GM18867 (cell line): ENCODE data around the gene TGFBR3.
"Not testable (repeated sequence)": the region's sequence is repeated elsewhere in the genome, so short reads cannot be mapped to it uniquely, and the experiment has no call there.

Experiments used
- ATAC-seq: cut with Tn5 transposase; IDR thresholded peaks from one replicate; pipeline ENCODE4 v1.9.1; 2021; ENCODE audit warnings: mild to moderate bottlenecking, moderate library complexity; ENCODE audit not compliant: unreplicated experiment

Gene TGFBR3

GRCh38 chr1:91697861-91698260 is 188.1 kb downstream of the TGFBR3 start:
- no peak for ATAC-seq

- ATAC-seq = peak; percentile 97
Measured at GRCh38 chr1:91697416-91697815, 188.5 kb downstream of the TGFBR3 start.

DNA sequence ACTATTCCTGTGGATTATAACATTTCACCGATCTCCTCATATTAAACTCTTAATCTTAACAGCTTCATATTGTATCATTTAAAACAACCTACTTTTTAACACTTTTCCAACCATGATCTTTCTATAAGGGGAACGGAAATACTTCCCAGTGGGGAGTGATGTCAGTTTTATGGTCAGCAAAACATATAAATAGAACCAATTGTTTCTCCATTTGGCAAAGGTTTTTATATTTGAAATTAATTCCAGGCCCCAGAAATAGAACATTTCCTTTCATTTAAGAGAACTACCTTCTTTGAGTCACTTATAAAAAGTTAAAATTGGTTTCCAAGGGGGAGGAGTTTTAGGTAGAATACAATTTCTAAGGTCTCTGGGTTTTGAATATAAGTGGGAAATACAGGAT is 189.6 kb downstream of the TGFBR3 start:
- no peak for ATAC-seq

DNA sequence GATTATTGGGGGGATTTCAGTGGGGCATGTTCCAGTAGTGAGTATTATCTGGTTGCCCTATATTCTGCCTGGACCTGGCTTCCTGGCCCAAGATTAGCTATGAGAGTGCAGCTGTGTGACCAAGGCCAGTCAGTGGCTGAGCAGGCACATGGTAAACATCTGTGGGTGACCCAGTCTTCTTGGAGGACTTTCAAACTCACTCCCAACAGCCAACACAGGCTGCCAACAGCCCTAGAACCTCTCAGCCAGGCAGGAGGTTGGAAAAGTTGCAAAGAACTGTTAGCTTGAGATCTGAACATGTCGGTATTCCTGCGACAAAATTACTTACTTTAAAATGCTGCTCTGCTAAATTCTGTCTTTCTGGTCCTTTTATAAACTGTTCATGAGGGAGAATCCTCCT is 192.4 kb downstream of the TGFBR3 start:
- no peak for ATAC-seq

- ATAC-seq = no peak
Measured at GRCh38 chr1:91691525-91691924, 194.4 kb downstream of the TGFBR3 start.

GRCh38 chr1:91689641-91690481 is 196.1 kb downstream of the TGFBR3 start:
- no peak for ATAC-seq

DNA sequence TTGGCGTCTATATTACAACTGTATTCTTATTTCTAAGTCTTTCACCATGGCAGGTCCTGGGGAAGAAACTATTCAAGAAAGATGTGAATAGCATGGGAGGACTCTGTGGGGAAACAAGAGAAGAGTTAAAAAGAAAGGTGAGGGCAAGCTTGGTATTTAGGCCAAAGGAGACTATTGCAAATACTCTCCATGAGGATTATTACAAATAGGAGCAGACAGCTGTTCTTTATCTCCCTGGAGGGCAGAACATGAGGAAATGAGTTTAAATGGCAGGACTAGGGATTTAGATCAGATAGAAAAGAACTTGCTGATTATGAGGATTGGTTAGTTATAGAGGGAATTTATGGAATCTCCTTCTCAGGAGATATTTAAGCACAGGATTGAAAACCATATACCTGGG is 198.5 kb downstream of the TGFBR3 start:
- ATAC-seq = no peak

DNA sequence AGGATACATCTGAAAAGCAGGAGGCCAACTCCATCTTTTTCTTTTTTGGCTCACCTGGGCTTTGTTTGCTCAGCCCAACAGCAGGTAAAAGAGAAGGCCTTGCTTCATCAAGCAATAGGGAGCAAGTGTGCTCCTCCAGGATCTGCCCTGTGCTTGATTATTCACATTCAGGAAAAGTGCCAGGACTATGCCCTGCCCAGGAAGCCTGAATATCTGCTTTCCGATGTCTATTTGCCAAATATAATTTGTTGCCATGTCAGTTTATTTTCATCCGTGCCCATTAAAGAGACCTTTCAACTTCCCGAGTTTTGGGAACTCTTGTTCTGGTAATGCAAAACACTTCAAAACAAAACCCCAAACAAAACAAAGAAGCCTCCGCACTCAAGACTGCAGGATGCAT is 200.0 kb downstream of the TGFBR3 start:
- no peak for ATAC-seq

DNA sequence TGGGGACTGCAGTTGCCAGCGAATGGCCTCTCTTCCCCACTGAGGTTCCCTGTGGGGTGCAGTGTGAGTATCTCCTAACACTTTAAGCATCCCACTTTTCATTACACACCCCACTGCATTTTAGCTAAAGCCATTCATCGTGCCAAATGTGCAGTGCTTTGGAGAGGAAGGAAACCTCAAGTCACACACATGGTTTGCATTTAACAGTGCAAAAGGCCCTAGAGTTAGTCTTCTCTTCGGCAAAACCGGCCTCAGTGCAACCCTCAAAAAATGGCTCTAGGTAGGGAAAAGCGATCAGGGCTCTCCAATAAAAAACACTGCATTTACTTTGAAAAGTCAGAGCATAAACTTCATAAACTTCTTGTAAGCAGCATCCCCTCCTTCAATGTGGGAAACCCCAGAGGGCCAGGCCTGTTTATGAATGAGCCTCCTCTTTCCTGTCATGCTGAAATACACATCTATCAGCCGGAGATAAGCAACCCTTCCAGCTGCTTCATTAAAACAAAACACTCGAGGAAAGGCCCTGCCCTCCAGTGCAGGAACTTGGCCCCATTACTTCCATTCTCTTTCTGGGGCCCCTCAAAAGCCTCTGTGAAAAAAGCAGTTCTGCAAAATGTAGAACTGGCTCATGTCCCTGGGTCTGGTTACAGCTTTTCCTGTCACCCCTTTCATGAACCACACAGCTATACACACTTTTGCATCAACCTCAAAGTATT is 201.3 kb downstream of the TGFBR3 start:
- ATAC-seq = no peak

GRCh38 chr1:91683598-91683951 is 202.4 kb downstream of the TGFBR3 start:
- ATAC-seq = no peak

GRCh38 chr1:91682882-91683597 is 202.9 kb downstream of the TGFBR3 start:
- ATAC-seq = no peak

DNA sequence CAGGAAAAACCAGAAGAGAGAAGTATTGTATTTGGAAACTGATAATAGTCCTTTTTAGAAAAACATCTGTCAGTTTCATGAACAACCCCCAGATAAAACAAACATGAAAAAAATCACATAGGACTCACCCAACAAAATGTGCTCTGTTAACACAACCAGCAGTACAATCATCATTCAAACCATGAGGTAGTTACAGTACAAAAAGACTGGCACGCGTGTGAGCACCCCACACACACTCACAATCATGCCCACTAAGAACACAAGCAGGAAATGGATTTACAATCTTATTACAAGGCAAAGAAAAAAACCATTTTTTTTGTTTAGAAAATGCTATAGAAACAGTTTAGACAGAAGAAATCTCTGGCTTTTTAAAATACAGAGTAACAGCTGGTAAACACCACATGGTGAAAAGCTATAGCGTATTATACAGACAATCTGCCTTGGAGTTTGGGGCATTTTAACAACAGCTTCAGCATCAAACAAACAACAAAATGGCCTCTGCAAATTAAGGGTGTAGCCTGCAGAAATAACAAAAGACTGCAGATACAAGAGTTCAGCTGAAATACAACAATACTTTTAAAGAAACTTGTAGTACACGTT is 205.3 kb downstream of the TGFBR3 start:
- ATAC-seq = no peak

- ATAC-seq = no peak
Measured at GRCh38 chr1:91679446-91679845, 206.5 kb downstream of the TGFBR3 start.

DNA sequence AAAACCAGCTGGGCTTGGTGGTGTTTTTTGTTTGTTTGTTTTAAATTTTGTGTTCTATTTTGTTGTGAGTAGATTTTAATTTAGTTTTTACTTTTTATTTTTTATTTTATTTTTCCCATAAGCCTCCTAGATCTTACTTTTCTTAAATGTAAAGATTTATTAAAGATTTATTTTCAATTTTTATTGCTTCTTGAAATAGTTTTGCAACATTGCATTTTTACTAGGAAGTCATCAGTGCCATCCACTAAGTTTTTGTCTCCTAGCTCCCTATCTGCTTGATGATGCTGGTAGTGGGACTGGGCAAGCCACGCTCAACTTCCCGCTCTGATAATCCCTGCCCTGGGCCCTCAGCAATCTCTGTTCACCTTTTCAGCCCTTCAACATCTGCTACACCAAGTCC is 209.9 kb downstream of the TGFBR3 start:
- no peak for ATAC-seq

DNA sequence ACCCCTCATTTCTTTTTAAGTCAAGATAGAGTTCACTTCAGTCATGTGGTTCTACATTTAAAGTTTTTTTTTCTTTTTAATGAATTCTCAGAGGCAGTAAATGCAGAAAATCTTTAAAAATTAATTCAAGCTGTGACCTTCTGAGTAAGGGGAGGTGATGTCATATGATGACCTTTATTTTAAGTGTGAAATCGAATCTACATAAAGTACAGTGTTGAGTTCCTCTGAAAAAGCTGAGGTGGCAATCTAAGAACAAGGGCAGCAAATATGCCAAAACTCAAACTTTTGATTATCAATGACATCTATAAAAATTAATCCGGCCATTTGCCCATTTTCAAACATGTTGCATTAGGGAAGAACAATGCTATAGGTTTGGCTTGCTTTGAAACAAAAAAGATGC is 211.8 kb downstream of the TGFBR3 start:
- ATAC-seq = no peak

GRCh38 chr1:91673613-91674012 is 212.3 kb downstream of the TGFBR3 start:
- ATAC-seq = no peak

GRCh38 chr1:91672601-91673161 is 213.3 kb downstream of the TGFBR3 start:
- no peak for ATAC-seq

DNA sequence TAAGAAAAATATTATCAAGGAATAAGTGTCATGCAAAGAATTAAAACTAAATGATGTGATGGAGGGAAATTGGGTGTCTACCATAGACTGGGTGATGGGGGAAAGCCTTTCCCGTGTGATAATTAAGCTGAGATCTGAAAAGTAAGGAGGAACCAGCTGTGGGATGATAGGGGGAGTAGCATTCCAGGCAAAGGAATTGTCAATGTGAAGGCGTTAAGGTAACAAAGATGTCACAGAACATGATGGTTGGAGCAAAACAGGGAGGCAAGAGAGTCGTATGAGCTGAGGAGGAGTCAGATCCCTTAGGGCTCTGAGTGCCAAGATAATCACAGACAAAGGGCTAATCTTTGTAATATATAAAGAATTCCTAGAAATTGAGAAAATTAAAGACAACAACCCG is 215.2 kb downstream of the TGFBR3 start:
- no peak for ATAC-seq

GRCh38 chr1:91669584-91670350 is 216.2 kb downstream of the TGFBR3 start:
- no peak for ATAC-seq

DNA sequence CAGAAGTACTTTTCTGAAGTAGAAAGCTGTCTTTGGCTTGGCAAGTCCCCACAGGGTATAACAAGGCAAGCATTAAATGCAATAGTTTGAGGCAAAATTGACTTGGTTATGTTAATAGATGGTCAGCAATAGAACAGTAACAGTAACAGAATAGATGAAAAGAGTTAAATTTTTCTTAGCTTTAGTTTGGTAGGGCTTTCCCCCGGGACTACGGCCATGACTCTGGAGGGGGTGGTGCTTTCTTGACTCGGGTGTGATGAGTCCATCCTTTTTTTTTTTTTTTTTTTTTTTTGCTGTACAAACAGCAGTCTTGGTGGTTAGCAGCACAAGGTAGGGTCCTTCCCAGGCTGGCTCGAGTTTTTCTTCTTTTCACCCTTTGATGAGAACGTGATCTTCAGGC is 219.3 kb downstream of the TGFBR3 start:
- not testable (repeated sequence) for ATAC-seq
